Hepatocyte (in vitro differentiated cells): ENCODE data around the gene XRRA1.

Experiments
- CTCF ChIP-seq: fragments of 200-600 bp; sonication (generic); IDR thresholded peaks from 2 replicates; pipeline ENCODE4 v1.5.1; 2016; ENCODE audit warnings: antibody characterized with exemption, mild to moderate bottlenecking; ENCODE audit not compliant: poor library complexity
- EZH2 ChIP-seq: fragments of 200-600 bp; sonication (generic); IDR thresholded peaks from 2 replicates; pipeline ENCODE4 v1.6.1; 2016; ENCODE audit warnings: antibody characterized with exemption, mild to moderate bottlenecking, borderline replicate concordance
- EZH2phosphoT487 ChIP-seq: fragments of 200-600 bp; sonication (generic); IDR thresholded peaks from one replicate; pipeline ENCODE4 v1.6.1; 2018; ENCODE audit warnings: antibody characterized with exemption, mild to moderate bottlenecking, low read depth, moderate library complexity; ENCODE audit not compliant: unreplicated experiment, severe bottlenecking

GRCh38 chr11:74952752-74953151 lies 3.9 kb upstream of the XRRA1 start:
- TF ChIP-seq CTCF (no peak), EZH2 (no peak), EZH2phosphoT487 (no peak)
